Keratinocyte (primary cell): ENCODE results near the gene PARK7. TPM values are rescaled to one million over a fixed set of nuclear protein-coding genes. Genes with fewer than 3 reads are reported as not detected.

Source experiments
- DNase-seq: peaks from one replicate; pipeline ENCODE4 v3.0.0-alpha.2; 2011; ENCODE audit warnings: low read depth, missing footprints, low spot score
- FAIRE-seq: peaks from 2 replicates; lab custom pipeline; 2011; peaks lifted over from hg19 to GRCh38; lab: Jason Lieb, UNC
- H2AFZ ChIP-seq: 2 replicates; pipeline ENCODE4 v1.6.0; 2012; ENCODE audit warnings: low read length, control low read depth, inconsistent platforms; ENCODE audit not compliant: control insufficient read depth
- H3K27ac ChIP-seq: 2 replicates; pipeline ENCODE4 v1.5.1; 2011; ENCODE audit warnings: low read length; ENCODE audit not compliant: control insufficient read depth, insufficient read depth
- H3K27me3 ChIP-seq: 3 replicates; pipeline ENCODE4 v1.6.0; 2011; ENCODE audit warnings: low read length; ENCODE audit not compliant: control insufficient read depth, insufficient read depth; ENCODE audit errors: extremely low read depth
- H3K36me3 ChIP-seq, 2 experiments: 2 replicates in 1 of 2; 3 replicates in 1 of 2; pipeline ENCODE4 v1.5.1; 2011; ENCODE audit warnings: low read length in 2 of 2, mild to moderate bottlenecking in 1 of 2; ENCODE audit not compliant: control insufficient read depth in 2 of 2, insufficient read depth in 2 of 2; ENCODE audit errors: extremely low read depth in 1 of 2
- H3K4me1 ChIP-seq: 3 replicates; pipeline ENCODE4 v1.5.1; 2011; ENCODE audit warnings: low read length; ENCODE audit not compliant: control insufficient read depth, insufficient read depth; ENCODE audit errors: extremely low read depth
- H3K4me2 ChIP-seq: 3 replicates; pipeline ENCODE4 v1.6.0; 2011; ENCODE audit warnings: low read depth, low read length; ENCODE audit not compliant: control insufficient read depth, insufficient read depth; ENCODE audit errors: extremely low read depth
- H3K4me3 ChIP-seq, 3 experiments: fragments of 200-600 bp in 1 of 3; sonication (generic) in 1 of 3; 2 replicates in 2 of 3; 3 replicates in 1 of 3; pipeline ENCODE4 v1.5.1; 2011 to 2016; ENCODE audit warnings: low read length in 3 of 3, mild to moderate bottlenecking in 3 of 3, control low read depth in 2 of 3, inconsistent platforms in 1 of 3, low read depth in 1 of 3, mixed read lengths in 1 of 3, mixed run types in 1 of 3, moderate library complexity in 1 of 3; ENCODE audit not compliant: control insufficient read depth in 2 of 3, insufficient read depth in 2 of 3; ENCODE audit errors: extremely low read depth in 1 of 3
- H3K79me2 ChIP-seq: 2 replicates; pipeline ENCODE4 v1.6.0; 2012; ENCODE audit warnings: low read length; ENCODE audit not compliant: control insufficient read depth, insufficient read depth
- H3K9ac ChIP-seq: 3 replicates; pipeline ENCODE4 v1.6.0; 2011; ENCODE audit warnings: low read length; ENCODE audit not compliant: control insufficient read depth, insufficient read depth; ENCODE audit errors: extremely low read depth
- H3K9me1 ChIP-seq: 3 replicates; pipeline ENCODE4 v1.6.0; 2011; ENCODE audit warnings: low read length; ENCODE audit not compliant: control insufficient read depth, insufficient read depth; ENCODE audit errors: extremely low read depth
- H3K9me3 ChIP-seq: 2 replicates; pipeline ENCODE4 v1.5.1; 2012; ENCODE audit warnings: low read depth, low read length; ENCODE audit not compliant: control insufficient read depth
- H4K20me1 ChIP-seq: 3 replicates; pipeline ENCODE4 v1.6.0; 2011; ENCODE audit warnings: low read length; ENCODE audit not compliant: control insufficient read depth, insufficient read depth; ENCODE audit errors: extremely low read depth
- EZH2 ChIP-seq: IDR thresholded peaks from one replicate; pipeline ENCODE4 v1.6.1; 2012; ENCODE audit warnings: inconsistent platforms, mild to moderate bottlenecking, low read length, moderate library complexity
- dilution Hi-C: fragments of 300-500 bp; cut with MboI; formaldehyde crosslinking; loops from one replicate; pipeline ENCODE4 v1.7.0; 2020; ENCODE audit warnings: low sequenced_read_pairs; ENCODE audit not compliant: extremely low pct_ligation_motif_present
- polyA plus RNA-seq, 5 experiments: library from polyadenylated mRNA; depleted of rRNA in 3 of 5; stranded (reverse) in 3 of 5; stranded (forward) in 1 of 5; unstranded in 1 of 5; fragments of >200 nt; gene quantifications; 1 replicate in 1 of 5; 2 replicates in 3 of 5; 3 replicates in 1 of 5; pipeline versions ENCODE4 v1.2.1 to v1.2.3, GENCODE V29; 2011 to 2012; ENCODE audit warnings: missing spikeins in 2 of 5, low read depth in 1 of 5, low replicate concordance in 1 of 5
- TF ChIP-seq, protein P1 (sequence below), 3 experiments: IDR thresholded peaks in 1 of 3; conservative IDR thresholded peaks in 1 of 3; optimal IDR thresholded peaks in 1 of 3; 2 replicates in 2 of 3; 3 replicates in 1 of 3; pipeline versions ENCODE3 to v1.5.1; 2011; ENCODE audit warnings: low read length in 3 of 3, mild to moderate bottlenecking in 3 of 3, moderate library complexity in 2 of 3, control low read depth in 1 of 3, inconsistent platforms in 1 of 3; ENCODE audit not compliant: insufficient read depth in 2 of 3; ENCODE audit errors: extremely low read depth in 1 of 3

Gene PARK7
- polyA plus RNA-seq, 1 donor (not counting 4 experiments of a cell fraction or from before 2014, with no cell fraction given): 502 TPM

DNA sequence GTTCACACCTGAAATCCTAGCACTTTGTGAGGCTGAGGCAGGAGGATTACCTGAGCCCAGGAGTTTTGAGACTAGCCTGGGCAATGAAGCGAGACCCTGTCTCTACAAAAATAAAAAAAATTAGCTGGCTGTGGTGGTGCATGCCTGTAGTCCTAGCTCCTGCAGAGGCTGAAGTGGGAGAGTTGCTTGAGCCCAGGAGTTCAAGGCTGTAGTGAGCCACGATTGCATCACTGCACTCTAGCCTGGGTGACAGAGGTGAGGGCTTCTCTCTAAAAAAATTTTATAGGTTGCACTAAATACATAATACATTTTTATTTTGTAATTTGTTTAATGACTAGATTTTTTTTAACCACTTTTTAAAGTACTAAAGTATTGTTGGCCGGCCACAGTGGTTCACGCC, 6.1 kb downstream of the PARK7 start:
- Histone ChIP-seq H2AFZ (no peak overlapping the region), H3K9me3 (no peaks in the 10 kb centered on the region), H3K36me3 (peaks cover 22 to 45% of the 10 kb centered on the region in 2 experiments), H3K27ac (no peak overlapping the region), H3K4me3 (no peak overlapping the region), H4K20me1 (peaks cover 3% of the 10 kb centered on the region), H3K79me2 (peaks cover 68% of the 10 kb centered on the region), H3K9ac (no peak overlapping the region), H3K27me3 (no peaks in the 10 kb centered on the region), H3K4me2 (no peak overlapping the region), H3K4me1 (no peaks in the 10 kb centered on the region), H3K9me1 (no peaks in the 10 kb centered on the region)
- DNase-seq: no peak
- no peak for TF ChIP-seq EZH2
- TF ChIP-seq, protein P1, sequence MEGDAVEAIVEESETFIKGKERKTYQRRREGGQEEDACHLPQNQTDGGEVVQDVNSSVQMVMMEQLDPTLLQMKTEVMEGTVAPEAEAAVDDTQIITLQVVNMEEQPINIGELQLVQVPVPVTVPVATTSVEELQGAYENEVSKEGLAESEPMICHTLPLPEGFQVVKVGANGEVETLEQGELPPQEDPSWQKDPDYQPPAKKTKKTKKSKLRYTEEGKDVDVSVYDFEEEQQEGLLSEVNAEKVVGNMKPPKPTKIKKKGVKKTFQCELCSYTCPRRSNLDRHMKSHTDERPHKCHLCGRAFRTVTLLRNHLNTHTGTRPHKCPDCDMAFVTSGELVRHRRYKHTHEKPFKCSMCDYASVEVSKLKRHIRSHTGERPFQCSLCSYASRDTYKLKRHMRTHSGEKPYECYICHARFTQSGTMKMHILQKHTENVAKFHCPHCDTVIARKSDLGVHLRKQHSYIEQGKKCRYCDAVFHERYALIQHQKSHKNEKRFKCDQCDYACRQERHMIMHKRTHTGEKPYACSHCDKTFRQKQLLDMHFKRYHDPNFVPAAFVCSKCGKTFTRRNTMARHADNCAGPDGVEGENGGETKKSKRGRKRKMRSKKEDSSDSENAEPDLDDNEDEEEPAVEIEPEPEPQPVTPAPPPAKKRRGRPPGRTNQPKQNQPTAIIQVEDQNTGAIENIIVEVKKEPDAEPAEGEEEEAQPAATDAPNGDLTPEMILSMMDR (optimal IDR thresholded peaks at IDR 0.05 in 1 of 3, IDR thresholded peaks at IDR 0.05 in 1 of 3, conservative IDR thresholded peaks at IDR 0.05 in 1 of 3; ENCODE audit: extremely low read depth in 1 of 3, insufficient read depth in 2 of 3, low read length in 3 of 3): no peak
- dilution Hi-C loops: no loop called here
- FAIRE-seq: no peak

DNA sequence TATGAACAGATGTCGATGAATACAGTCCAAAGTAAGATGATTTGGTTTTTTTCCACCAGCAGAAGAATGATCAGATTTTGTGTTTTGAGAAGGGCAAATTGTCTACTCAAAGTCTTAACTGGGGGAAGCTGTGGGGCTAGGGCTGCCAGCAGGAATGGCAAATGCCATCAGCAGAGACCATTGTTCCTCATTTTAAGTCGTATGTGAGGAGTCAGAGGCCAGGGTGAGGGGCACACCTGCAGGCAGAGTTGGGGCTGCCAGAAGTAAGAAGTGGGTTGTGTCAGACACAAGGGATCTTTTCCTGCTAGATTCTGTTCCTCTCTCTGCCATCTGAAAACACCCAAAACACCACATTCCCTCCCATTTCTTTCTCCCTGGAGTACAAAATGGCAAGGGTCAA, 8.7 kb downstream of the PARK7 start:
- no peak for TF ChIP-seq EZH2
- TF ChIP-seq, protein P1 (optimal IDR thresholded peaks at IDR 0.05 in 1 of 3, IDR thresholded peaks at IDR 0.05 in 1 of 3, conservative IDR thresholded peaks at IDR 0.05 in 1 of 3; ENCODE audit: extremely low read depth in 1 of 3, insufficient read depth in 2 of 3, low read length in 3 of 3): no peak
- H3K27ac ChIP-seq: no peak overlapping the region
- no peak overlapping the region for H2AFZ ChIP-seq
- no peaks in the 10 kb centered on the region for H3K4me1 ChIP-seq
- H3K9me3 ChIP-seq: no peaks in the 10 kb centered on the region
- H3K79me2 ChIP-seq: peaks cover 46% of the 10 kb centered on the region
- H4K20me1 ChIP-seq: peaks cover 3% of the 10 kb centered on the region
- peaks cover 19 to 30% of the 10 kb centered on the region in 2 experiments for H3K36me3 ChIP-seq
- no peak for DNase-seq
- no peaks in the 10 kb centered on the region for H3K27me3 ChIP-seq
- H3K9me1 ChIP-seq: no peaks in the 10 kb centered on the region
- no peak overlapping the region for H3K4me2 ChIP-seq
- no peak for FAIRE-seq
- dilution Hi-C loops: no loop called here
- H3K4me3 ChIP-seq: no peak overlapping the region
- no peak overlapping the region for H3K9ac ChIP-seq
